Hematopoietic multipotent progenitor cell treated with erythropoietin and hydrocortisone succinate and interleukin-3 and kit ligand, for 15 days (in vitro differentiated cells): ENCODE data around the gene HK2.
A peak's percentile ranks its signal among the peaks of the same experiment; 100 is the strongest.
"Not testable (repeated sequence)": the region's sequence is repeated elsewhere in the genome, so short reads cannot be mapped to it uniquely, and the experiment has no call there.

Experiments
- DNase-seq: peaks from one replicate; pipeline ENCODE4 v3.0.0-alpha.2; 2015; ENCODE audit warnings: low spot score

HK2 gene

GRCh38 chr2:74895001-74895400 lies 61.1 kb downstream of the HK2 start:
- DNase-seq: no peak

GRCh38 chr2:74896232-74896631 lies 62.3 kb downstream of the HK2 start:
- no peak for DNase-seq

GRCh38 chr2:74900225-74900624 lies 66.3 kb downstream of the HK2 start:
- DNase-seq: not testable (repeated sequence)

- no peak for DNase-seq
Observed at GRCh38 chr2:74902281-74902860, 68.4 kb downstream of the HK2 start.

GRCh38 chr2:74906395-74906794 lies 72.5 kb downstream of the HK2 start:
- no peak for DNase-seq

GRCh38 chr2:74907560-74907959 lies 73.6 kb downstream of the HK2 start:
- not testable (repeated sequence) for DNase-seq

GRCh38 chr2:74908748-74909444 lies 75.0 kb downstream of the HK2 start:
- no peak for DNase-seq

GRCh38 chr2:74910245-74910644 lies 76.3 kb downstream of the HK2 start:
- no peak for DNase-seq

- no peak for DNase-seq
Observed at GRCh38 chr2:74911061-74911460, 77.1 kb downstream of the HK2 start.

GRCh38 chr2:74915743-74916142 lies 81.8 kb downstream of the HK2 start:
- DNase-seq: no peak

- no peak for DNase-seq
Observed at GRCh38 chr2:74916394-74916793, 82.5 kb downstream of the HK2 start.

- no peak for DNase-seq
Observed at GRCh38 chr2:74917702-74918619, 84.0 kb downstream of the HK2 start.

GRCh38 chr2:74919827-74920226 lies 85.9 kb downstream of the HK2 start:
- peak; percentile 48 for DNase-seq

GRCh38 chr2:74921236-74921736 lies 87.4 kb downstream of the HK2 start:
- DNase-seq: no peak

- DNase-seq: no peak
Observed at GRCh38 chr2:74922592-74923227, 88.8 kb downstream of the HK2 start.

GRCh38 chr2:74924463-74925265 lies 90.7 kb downstream of the HK2 start:
- no peak for DNase-seq

GRCh38 chr2:74925361-74925786 lies 91.4 kb downstream of the HK2 start:
- DNase-seq: no peak

- no peak for DNase-seq
Observed at GRCh38 chr2:74927621-74928020, 93.7 kb downstream of the HK2 start.

GRCh38 chr2:74930811-74931486 lies 97.0 kb downstream of the HK2 start:
- DNase-seq: no peak

- no peak for DNase-seq
Observed at GRCh38 chr2:74931940-74932339, 98.0 kb downstream of the HK2 start.

- DNase-seq: no peak
Observed at GRCh38 chr2:74935975-74936391, 102.1 kb downstream of the HK2 start.
